Measurements from ENCODE around the gene PXDC1.

The PXDC1 gene

DNA sequence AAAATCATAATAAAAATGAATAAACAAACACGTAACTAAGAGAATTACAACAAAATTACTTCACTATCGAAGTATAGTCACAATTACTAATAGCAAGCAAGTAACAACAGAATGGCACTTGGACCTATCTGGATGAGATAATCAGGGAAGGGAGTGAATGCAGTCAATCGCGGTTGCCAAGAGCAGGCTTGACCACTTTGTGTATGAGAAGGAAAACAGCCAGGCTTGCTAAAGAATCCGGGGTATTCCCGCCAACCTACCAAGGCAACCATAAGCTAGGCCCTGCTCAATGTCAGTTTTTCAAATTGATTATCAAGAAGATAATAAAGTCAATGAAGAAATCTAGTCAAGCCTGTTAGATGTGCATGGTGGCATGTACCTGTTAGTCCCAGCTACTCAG, 39.7 kb downstream of the PXDC1 start:
- peaks cover 28% of the 10 kb centered on the region; the same call in 1 of the 2 replicates for H3K79me2 ChIP-seq (ENCODE audit: insufficient read depth, low read length)
- no peaks in the 10 kb centered on the region for H3K36me3 ChIP-seq (ENCODE audit: insufficient read depth, low read length)
- TF ChIP-seq, protein P1, sequence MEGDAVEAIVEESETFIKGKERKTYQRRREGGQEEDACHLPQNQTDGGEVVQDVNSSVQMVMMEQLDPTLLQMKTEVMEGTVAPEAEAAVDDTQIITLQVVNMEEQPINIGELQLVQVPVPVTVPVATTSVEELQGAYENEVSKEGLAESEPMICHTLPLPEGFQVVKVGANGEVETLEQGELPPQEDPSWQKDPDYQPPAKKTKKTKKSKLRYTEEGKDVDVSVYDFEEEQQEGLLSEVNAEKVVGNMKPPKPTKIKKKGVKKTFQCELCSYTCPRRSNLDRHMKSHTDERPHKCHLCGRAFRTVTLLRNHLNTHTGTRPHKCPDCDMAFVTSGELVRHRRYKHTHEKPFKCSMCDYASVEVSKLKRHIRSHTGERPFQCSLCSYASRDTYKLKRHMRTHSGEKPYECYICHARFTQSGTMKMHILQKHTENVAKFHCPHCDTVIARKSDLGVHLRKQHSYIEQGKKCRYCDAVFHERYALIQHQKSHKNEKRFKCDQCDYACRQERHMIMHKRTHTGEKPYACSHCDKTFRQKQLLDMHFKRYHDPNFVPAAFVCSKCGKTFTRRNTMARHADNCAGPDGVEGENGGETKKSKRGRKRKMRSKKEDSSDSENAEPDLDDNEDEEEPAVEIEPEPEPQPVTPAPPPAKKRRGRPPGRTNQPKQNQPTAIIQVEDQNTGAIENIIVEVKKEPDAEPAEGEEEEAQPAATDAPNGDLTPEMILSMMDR (conservative IDR thresholded peaks at IDR 0.05; ENCODE audit: low read length) = no peak
- no peak for TF ChIP-seq EZH2phosphoT487 (IDR thresholded peaks at IDR 0.05; ENCODE audit: borderline replicate concordance)
- no peaks in the 10 kb centered on the region for H3K27me3 ChIP-seq (ENCODE audit: insufficient read depth, low read length, poor library complexity, severe bottlenecking)
- no peak overlapping the region for H2AFZ ChIP-seq (ENCODE audit: low read length)
- no peak overlapping the region for H3K4me2 ChIP-seq (ENCODE audit: low read depth, low read length, poor library complexity, severe bottlenecking)
- no peaks in the 10 kb centered on the region for H3F3A ChIP-seq (ENCODE audit: low read depth)
- H3K4me3 ChIP-seq (ENCODE audit: low read length, poor library complexity, severe bottlenecking) = no peak overlapping the region
- H3K9me3 ChIP-seq (ENCODE audit: insufficient read depth, low read depth, low read length) = peaks cover under 1% of the 10 kb centered on the region; the same call in 1 of the 2 replicates
- H3K9me2 ChIP-seq (replicated peaks; ENCODE audit: low read depth, low read length) = no peaks in the 10 kb centered on the region
- peaks cover 8% of the 10 kb centered on the region for H3K4me1 ChIP-seq (ENCODE audit: insufficient read depth, low read length, poor library complexity, severe bottlenecking)
- no peak overlapping the region for H3K9ac ChIP-seq (ENCODE audit: low read depth, low read length, poor library complexity, severe bottlenecking)
- no peaks in the 10 kb centered on the region for H4K20me1 ChIP-seq (ENCODE audit: insufficient read depth, low read length, poor library complexity, severe bottlenecking)

DNA sequence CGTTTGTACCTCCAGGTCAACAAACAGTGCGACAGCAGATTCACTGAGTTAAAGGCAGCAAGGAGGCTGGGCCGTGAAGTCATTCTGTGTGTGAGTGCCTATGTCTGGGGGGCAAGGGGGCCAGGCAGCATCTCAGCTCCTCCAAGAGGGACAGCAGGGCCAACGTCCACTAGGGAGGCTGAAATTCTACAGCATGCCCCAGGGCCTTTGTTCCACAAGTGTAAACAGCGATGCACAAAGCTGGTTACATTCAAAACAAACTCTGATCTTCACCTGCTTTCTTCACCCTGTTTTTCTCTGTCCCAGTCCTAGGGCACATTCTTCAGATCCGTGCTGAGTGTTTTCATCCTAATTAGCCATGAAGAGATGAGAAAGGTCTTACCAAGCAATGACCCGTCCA, 41.1 kb downstream of the PXDC1 start:
- H3K9me3 ChIP-seq (ENCODE audit: insufficient read depth, low read depth, low read length) = peaks cover 4% of the 10 kb centered on the region; the same call in 1 of the 2 replicates
- no peak overlapping the region for H3K9ac ChIP-seq (ENCODE audit: low read depth, low read length, poor library complexity, severe bottlenecking)
- H3K9me2 ChIP-seq (replicated peaks; ENCODE audit: low read depth, low read length) = no peaks in the 10 kb centered on the region
- no peaks in the 10 kb centered on the region; the same call in 1 of the 2 replicates for H3K36me3 ChIP-seq (ENCODE audit: insufficient read depth, low read length)
- H3K4me3 ChIP-seq (ENCODE audit: low read length, poor library complexity, severe bottlenecking) = no peak overlapping the region
- peaks cover 19% of the 10 kb centered on the region; the same call in 1 of the 2 replicates for H3K79me2 ChIP-seq (ENCODE audit: insufficient read depth, low read length)
- H3K27me3 ChIP-seq (ENCODE audit: insufficient read depth, low read length, poor library complexity, severe bottlenecking) = no peaks in the 10 kb centered on the region
- TF ChIP-seq EZH2phosphoT487 (IDR thresholded peaks at IDR 0.05; ENCODE audit: borderline replicate concordance) = no peak
- TF ChIP-seq, protein P1 (conservative IDR thresholded peaks at IDR 0.05; ENCODE audit: low read length) = no peak
- H3K4me2 ChIP-seq (ENCODE audit: low read depth, low read length, poor library complexity, severe bottlenecking) = no peak overlapping the region
- H3F3A ChIP-seq (ENCODE audit: low read depth) = no peaks in the 10 kb centered on the region
- H4K20me1 ChIP-seq (ENCODE audit: insufficient read depth, low read length, poor library complexity, severe bottlenecking) = no peaks in the 10 kb centered on the region
- no peak overlapping the region for H2AFZ ChIP-seq (ENCODE audit: low read length)
- H3K4me1 ChIP-seq (ENCODE audit: insufficient read depth, low read length, poor library complexity, severe bottlenecking) = no peaks in the 10 kb centered on the region

DNA sequence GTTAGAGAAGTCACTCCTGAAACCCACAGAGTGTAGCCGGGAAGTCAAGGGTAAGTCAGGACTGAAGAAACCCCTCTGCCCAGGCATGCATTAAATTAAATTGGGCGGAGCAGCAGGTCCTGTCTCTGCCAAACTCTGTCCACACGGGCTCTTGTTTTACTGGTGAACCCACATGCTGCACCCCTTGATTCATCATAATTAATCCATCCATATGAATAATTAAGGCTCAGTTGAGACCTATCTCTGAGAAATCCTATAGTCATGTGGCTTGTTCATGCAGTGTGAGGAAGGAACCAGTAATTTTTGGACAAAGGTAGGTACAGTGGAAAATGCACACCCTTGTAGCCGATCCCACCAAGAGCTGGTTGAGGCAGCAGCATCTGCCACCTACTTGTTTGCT, 43.0 kb downstream of the PXDC1 start:
- H3K27me3 ChIP-seq (ENCODE audit: insufficient read depth, low read length, poor library complexity, severe bottlenecking) = no peaks in the 10 kb centered on the region
- no peak overlapping the region for H3K4me3 ChIP-seq (ENCODE audit: low read length, poor library complexity, severe bottlenecking)
- TF ChIP-seq, protein P1 (conservative IDR thresholded peaks at IDR 0.05; ENCODE audit: low read length) = no peak
- no peak for TF ChIP-seq EZH2phosphoT487 (IDR thresholded peaks at IDR 0.05; ENCODE audit: borderline replicate concordance)

More for the DNA sequence above, 43.0 kb downstream of the PXDC1 start:
- Histone ChIP-seq H3K9me3 (ENCODE audit: insufficient read depth, low read depth, low read length) (peaks cover 4% of the 10 kb centered on the region; the same call in 1 of the 2 replicates), H3K4me2 (ENCODE audit: low read depth, low read length, poor library complexity, severe bottlenecking) (no peak overlapping the region), H3K79me2 (ENCODE audit: insufficient read depth, low read length) (peaks cover 18% of the 10 kb centered on the region; the same call in 1 of the 2 replicates), H3K36me3 (ENCODE audit: insufficient read depth, low read length) (no peaks in the 10 kb centered on the region; the same call in 1 of the 2 replicates), H4K20me1 (ENCODE audit: insufficient read depth, low read length, poor library complexity, severe bottlenecking) (no peaks in the 10 kb centered on the region), H3F3A (ENCODE audit: low read depth) (no peaks in the 10 kb centered on the region), H2AFZ (ENCODE audit: low read length) (no peak overlapping the region), H3K4me1 (ENCODE audit: insufficient read depth, low read length, poor library complexity, severe bottlenecking) (no peaks in the 10 kb centered on the region), H3K9me2 (replicated peaks; ENCODE audit: low read depth, low read length) (no peaks in the 10 kb centered on the region), H3K9ac (ENCODE audit: low read depth, low read length, poor library complexity, severe bottlenecking) (no peak overlapping the region)

Data from Loucy (cell line).